WTC11 (cell line): ENCODE measurements around the gene CD300H. TPM values are rescaled to one million over a fixed set of nuclear protein-coding genes. Genes with fewer than 3 reads are reported as not detected.

ENCODE experiments used
- ATAC-seq: fragments of 200-7000 bp; cut with Tn5 transposase; 2 replicates; pipeline ENCODE4 v1.10.0; 2021; ENCODE audit warnings: mild to moderate bottlenecking, moderate library complexity
- CTCF ChIA-PET: fragments of 300-600 bp; sonication (Branson Sonifier 250); formaldehyde crosslinking; loops from one replicate; lab custom pipeline; 2021; ENCODE audit warnings: antibody characterized with exemption; lab: Charles Lee
- POLR2A ChIA-PET: fragments of 350-600 bp; sonication (Branson Sonifier 250); formaldehyde crosslinking; loops from one replicate; lab custom pipeline; 2021; ENCODE audit warnings: antibody characterized with exemption; lab: Charles Lee
- DNase-seq: peaks from one replicate; pipeline ENCODE4 v3.0.0; 2021; ENCODE audit warnings: low spot score
- H3K27ac Mint-ChIP-seq: 2 replicates; pipeline ENCODE4 v1.8.0; 2021; ENCODE audit warnings: mixed read lengths
- H3K27me3 Mint-ChIP-seq: 2 replicates; pipeline ENCODE4 v1.8.0; 2021; ENCODE audit warnings: low read depth, mild to moderate bottlenecking, moderate library complexity, mixed read lengths
- H3K36me3 Mint-ChIP-seq: 2 replicates; pipeline ENCODE4 v1.8.0; 2021; ENCODE audit warnings: mixed read lengths
- H3K4me1 Mint-ChIP-seq: 2 replicates; pipeline ENCODE4 v1.8.0; 2022; ENCODE audit warnings: mixed read lengths
- H3K4me3 Mint-ChIP-seq: 2 replicates; pipeline ENCODE4 v1.8.0; 2021; ENCODE audit warnings: mild to moderate bottlenecking, moderate library complexity, mixed read lengths
- H3K9me3 Mint-ChIP-seq: 2 replicates; pipeline ENCODE4 v1.8.0; 2021; ENCODE audit warnings: mixed read lengths
- ATF1 ChIP-seq: sonication (generic); formaldehyde crosslinking; IDR thresholded peaks from 2 replicates; pipeline ENCODE4 v1.8.1; 2023; ENCODE audit warnings: mild to moderate bottlenecking, moderate library complexity, missing genetic modification reagents
- ESRRA ChIP-seq: sonication (generic); formaldehyde crosslinking; IDR thresholded peaks from 2 replicates; pipeline ENCODE4 v1.8.1; 2022; ENCODE audit warnings: mild to moderate bottlenecking, missing genetic modification reagents, borderline replicate concordance
- ETV6 ChIP-seq: sonication (generic); formaldehyde crosslinking; IDR thresholded peaks from 2 replicates; pipeline ENCODE4 v1.8.1; 2022; ENCODE audit warnings: mild to moderate bottlenecking, missing genetic modification reagents
- FOXK1 ChIP-seq: sonication (generic); formaldehyde crosslinking; IDR thresholded peaks from 2 replicates; pipeline ENCODE4 v1.8.0; 2022; ENCODE audit warnings: mild to moderate bottlenecking, moderate library complexity, missing genetic modification reagents
- IRF2 ChIP-seq: sonication (generic); formaldehyde crosslinking; IDR thresholded peaks from 2 replicates; pipeline ENCODE4 v1.8.0; 2022; ENCODE audit warnings: low read depth, missing genetic modification reagents, borderline replicate concordance
- NFE2L1 ChIP-seq: sonication (generic); formaldehyde crosslinking; IDR thresholded peaks from 2 replicates; pipeline ENCODE4 v1.8.1; 2023; ENCODE audit warnings: missing genetic modification reagents
- RELA ChIP-seq: sonication (generic); formaldehyde crosslinking; IDR thresholded peaks from 2 replicates; pipeline ENCODE4 v1.8.1; 2022; ENCODE audit warnings: missing genetic modification reagents, mild to moderate bottlenecking, borderline replicate concordance
- ZBTB21 ChIP-seq: sonication (generic); formaldehyde crosslinking; IDR thresholded peaks from 2 replicates; pipeline ENCODE4 v1.8.1; 2023; ENCODE audit warnings: mild to moderate bottlenecking, missing genetic modification reagents, borderline replicate concordance
- ZNF263 ChIP-seq: sonication (generic); formaldehyde crosslinking; IDR thresholded peaks from 2 replicates; pipeline ENCODE4 v1.8.1; 2022; ENCODE audit warnings: low read depth, mild to moderate bottlenecking, moderate library complexity, missing genetic modification reagents
- ZNF317 ChIP-seq: sonication (generic); formaldehyde crosslinking; IDR thresholded peaks from 2 replicates; pipeline ENCODE4 v1.8.1; 2023; ENCODE audit warnings: low read depth, mild to moderate bottlenecking, moderate library complexity, missing genetic modification reagents, borderline replicate concordance
- total RNA-seq: library from RNA; stranded (reverse); gene quantifications from 3 replicates; pipeline ENCODE4 v1.2.3, GENCODE V29; 2021
- TF ChIP-seq, protein P1 (sequence below): sonication (generic); formaldehyde crosslinking; IDR thresholded peaks from 2 replicates; pipeline ENCODE4 v1.8.0; 2023; ENCODE audit warnings: missing genetic modification reagents, mild to moderate bottlenecking, borderline replicate concordance
- TF ChIP-seq, protein P2 (sequence below): fragments of 200-600 bp; IDR thresholded peaks from 2 replicates; pipeline ENCODE4 v1.8.0; 2022; ENCODE audit warnings: antibody characterized with exemption
- TF ChIP-seq, protein P3 (sequence below): sonication (generic); formaldehyde crosslinking; IDR thresholded peaks from 2 replicates; pipeline ENCODE4 v1.8.1; 2022; ENCODE audit warnings: low read depth, missing genetic modification reagents, borderline replicate concordance
- TF ChIP-seq, protein P4 (sequence below): sonication (generic); formaldehyde crosslinking; IDR thresholded peaks from 2 replicates; pipeline ENCODE4 v1.8.1; 2022; ENCODE audit warnings: mild to moderate bottlenecking, missing genetic modification reagents, moderate library complexity, borderline replicate concordance
- TF ChIP-seq, protein P5 (sequence below): fragments of 250-450 bp; sonication (Bioruptor Pico); IDR thresholded peaks from 2 replicates; pipeline ENCODE4 v1.9.0; 2021; ENCODE audit warnings: moderate library complexity, mild to moderate bottlenecking, inconsistent platforms, borderline replicate concordance
- TF ChIP-seq, protein P6 (sequence below): sonication (generic); formaldehyde crosslinking; IDR thresholded peaks from 2 replicates; pipeline ENCODE4 v1.8.1; 2023; ENCODE audit warnings: mild to moderate bottlenecking, missing genetic modification reagents, moderate library complexity
- TF ChIP-seq, protein P7 (sequence below): fragments of 250-450 bp; sonication (Bioruptor Pico); IDR thresholded peaks from 2 replicates; pipeline ENCODE4 v1.9.0; 2021; ENCODE audit warnings: mild to moderate bottlenecking, borderline replicate concordance

Gene CD300H
- total RNA-seq, 1 experiment from 2014 or later = not detected

DNA sequence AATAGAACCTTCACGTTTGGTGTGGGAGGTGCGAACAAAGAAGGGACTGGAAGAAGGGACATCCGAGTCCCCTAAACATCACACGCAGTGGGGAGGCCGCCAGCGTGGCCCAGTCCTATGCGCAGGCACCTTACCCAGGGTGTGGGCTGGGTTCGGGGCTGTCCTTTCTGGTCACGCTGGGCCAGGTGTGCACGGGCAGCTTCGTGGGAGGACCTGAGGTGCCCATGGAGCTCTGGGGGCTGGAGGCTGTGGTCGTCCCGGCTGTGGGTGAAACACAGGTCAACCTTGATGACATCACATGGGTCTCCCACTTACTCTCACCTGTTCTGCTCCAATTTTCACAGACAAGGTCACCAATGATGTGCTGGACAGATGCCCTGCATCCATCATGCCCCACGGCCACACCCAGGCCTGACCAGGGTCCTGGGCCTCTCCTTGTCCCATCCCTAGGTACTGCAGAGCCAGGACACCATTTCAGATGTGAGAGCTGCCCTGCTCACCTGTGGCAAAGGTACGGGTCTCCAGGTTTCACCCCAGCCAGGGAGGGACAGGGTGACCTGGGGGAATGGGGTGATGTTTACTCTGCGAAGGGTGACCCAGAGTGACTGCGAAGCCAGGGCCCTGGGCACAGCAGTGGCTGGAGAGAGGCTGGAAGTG is 24.5 kb downstream of the CD300H start (continued):
- TF ChIP-seq, protein P1, sequence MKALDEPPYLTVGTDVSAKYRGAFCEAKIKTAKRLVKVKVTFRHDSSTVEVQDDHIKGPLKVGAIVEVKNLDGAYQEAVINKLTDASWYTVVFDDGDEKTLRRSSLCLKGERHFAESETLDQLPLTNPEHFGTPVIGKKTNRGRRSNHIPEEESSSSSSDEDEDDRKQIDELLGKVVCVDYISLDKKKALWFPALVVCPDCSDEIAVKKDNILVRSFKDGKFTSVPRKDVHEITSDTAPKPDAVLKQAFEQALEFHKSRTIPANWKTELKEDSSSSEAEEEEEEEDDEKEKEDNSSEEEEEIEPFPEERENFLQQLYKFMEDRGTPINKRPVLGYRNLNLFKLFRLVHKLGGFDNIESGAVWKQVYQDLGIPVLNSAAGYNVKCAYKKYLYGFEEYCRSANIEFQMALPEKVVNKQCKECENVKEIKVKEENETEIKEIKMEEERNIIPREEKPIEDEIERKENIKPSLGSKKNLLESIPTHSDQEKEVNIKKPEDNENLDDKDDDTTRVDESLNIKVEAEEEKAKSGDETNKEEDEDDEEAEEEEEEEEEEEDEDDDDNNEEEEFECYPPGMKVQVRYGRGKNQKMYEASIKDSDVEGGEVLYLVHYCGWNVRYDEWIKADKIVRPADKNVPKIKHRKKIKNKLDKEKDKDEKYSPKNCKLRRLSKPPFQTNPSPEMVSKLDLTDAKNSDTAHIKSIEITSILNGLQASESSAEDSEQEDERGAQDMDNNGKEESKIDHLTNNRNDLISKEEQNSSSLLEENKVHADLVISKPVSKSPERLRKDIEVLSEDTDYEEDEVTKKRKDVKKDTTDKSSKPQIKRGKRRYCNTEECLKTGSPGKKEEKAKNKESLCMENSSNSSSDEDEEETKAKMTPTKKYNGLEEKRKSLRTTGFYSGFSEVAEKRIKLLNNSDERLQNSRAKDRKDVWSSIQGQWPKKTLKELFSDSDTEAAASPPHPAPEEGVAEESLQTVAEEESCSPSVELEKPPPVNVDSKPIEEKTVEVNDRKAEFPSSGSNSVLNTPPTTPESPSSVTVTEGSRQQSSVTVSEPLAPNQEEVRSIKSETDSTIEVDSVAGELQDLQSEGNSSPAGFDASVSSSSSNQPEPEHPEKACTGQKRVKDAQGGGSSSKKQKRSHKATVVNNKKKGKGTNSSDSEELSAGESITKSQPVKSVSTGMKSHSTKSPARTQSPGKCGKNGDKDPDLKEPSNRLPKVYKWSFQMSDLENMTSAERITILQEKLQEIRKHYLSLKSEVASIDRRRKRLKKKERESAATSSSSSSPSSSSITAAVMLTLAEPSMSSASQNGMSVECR = no peak
- no peak for TF ChIP-seq ZNF263 (CRISPR knock-in tag)
- no peak for TF ChIP-seq ATF1 (CRISPR knock-in tag)
- TF ChIP-seq, protein P2, sequence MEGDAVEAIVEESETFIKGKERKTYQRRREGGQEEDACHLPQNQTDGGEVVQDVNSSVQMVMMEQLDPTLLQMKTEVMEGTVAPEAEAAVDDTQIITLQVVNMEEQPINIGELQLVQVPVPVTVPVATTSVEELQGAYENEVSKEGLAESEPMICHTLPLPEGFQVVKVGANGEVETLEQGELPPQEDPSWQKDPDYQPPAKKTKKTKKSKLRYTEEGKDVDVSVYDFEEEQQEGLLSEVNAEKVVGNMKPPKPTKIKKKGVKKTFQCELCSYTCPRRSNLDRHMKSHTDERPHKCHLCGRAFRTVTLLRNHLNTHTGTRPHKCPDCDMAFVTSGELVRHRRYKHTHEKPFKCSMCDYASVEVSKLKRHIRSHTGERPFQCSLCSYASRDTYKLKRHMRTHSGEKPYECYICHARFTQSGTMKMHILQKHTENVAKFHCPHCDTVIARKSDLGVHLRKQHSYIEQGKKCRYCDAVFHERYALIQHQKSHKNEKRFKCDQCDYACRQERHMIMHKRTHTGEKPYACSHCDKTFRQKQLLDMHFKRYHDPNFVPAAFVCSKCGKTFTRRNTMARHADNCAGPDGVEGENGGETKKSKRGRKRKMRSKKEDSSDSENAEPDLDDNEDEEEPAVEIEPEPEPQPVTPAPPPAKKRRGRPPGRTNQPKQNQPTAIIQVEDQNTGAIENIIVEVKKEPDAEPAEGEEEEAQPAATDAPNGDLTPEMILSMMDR = no peak
- TF ChIP-seq IRF2 (CRISPR knock-in tag) = no peak
- TF ChIP-seq ZBTB21 (CRISPR knock-in tag) = no peak
- TF ChIP-seq, protein P3, sequence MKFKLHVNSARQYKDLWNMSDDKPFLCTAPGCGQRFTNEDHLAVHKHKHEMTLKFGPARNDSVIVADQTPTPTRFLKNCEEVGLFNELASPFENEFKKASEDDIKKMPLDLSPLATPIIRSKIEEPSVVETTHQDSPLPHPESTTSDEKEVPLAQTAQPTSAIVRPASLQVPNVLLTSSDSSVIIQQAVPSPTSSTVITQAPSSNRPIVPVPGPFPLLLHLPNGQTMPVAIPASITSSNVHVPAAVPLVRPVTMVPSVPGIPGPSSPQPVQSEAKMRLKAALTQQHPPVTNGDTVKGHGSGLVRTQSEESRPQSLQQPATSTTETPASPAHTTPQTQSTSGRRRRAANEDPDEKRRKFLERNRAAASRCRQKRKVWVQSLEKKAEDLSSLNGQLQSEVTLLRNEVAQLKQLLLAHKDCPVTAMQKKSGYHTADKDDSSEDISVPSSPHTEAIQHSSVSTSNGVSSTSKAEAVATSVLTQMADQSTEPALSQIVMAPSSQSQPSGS (CRISPR knock-in tag) = no peak

DNA sequence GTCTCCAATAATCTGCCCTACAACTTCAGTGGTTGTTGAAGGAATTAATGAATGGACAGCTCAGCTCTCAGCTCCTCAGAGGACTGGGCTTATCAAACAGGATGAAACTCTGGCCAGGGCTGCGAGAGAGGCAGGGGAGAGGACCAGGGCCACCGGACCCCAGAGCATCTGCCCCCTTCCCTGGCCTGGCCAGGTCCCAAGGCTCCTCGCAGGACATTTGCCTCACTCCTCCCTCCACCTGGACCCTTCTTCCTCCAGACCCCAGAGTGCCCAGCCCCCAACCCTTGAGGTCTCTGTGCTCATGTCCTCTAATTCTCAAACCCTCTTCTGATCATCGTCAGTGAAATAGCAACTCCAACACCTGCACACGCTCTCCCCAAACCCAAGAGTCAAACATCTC is 25.1 kb downstream of the CD300H start:
- H3K4me1 Mint-ChIP-seq = no peaks in the 10 kb centered on the region
- no peak for ATAC-seq
- CTCF ChIA-PET = no interaction called here

More for the DNA sequence above, 25.1 kb downstream of the CD300H start:
- Mint-ChIP-seq H3K36me3 (no peaks in the 10 kb centered on the region), H3K4me3 (no peak overlapping the region), H3K27ac (0 out of 2 replicates have a peak overlapping the region, but pooled peaks have one; percentile 13), H3K27me3 (peaks cover 5% of the 10 kb centered on the region), H3K9me3 (no peaks in the 10 kb centered on the region)
- no peak for DNase-seq
- POLR2A ChIA-PET = no interaction called here
- TF ChIP-seq ESRRA (CRISPR knock-in tag) (no peak), ETV6 (CRISPR knock-in tag) (no peak), RELA (CRISPR knock-in tag) (no peak), FOXK1 (CRISPR knock-in tag) (no peak), ZNF317 (CRISPR knock-in tag) (no peak), NFE2L1 (CRISPR knock-in tag) (no peak)
- TF ChIP-seq, protein P4, sequence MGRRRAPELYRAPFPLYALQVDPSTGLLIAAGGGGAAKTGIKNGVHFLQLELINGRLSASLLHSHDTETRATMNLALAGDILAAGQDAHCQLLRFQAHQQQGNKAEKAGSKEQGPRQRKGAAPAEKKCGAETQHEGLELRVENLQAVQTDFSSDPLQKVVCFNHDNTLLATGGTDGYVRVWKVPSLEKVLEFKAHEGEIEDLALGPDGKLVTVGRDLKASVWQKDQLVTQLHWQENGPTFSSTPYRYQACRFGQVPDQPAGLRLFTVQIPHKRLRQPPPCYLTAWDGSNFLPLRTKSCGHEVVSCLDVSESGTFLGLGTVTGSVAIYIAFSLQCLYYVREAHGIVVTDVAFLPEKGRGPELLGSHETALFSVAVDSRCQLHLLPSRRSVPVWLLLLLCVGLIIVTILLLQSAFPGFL (CRISPR knock-in tag) = no peak
- TF ChIP-seq, protein P5, sequence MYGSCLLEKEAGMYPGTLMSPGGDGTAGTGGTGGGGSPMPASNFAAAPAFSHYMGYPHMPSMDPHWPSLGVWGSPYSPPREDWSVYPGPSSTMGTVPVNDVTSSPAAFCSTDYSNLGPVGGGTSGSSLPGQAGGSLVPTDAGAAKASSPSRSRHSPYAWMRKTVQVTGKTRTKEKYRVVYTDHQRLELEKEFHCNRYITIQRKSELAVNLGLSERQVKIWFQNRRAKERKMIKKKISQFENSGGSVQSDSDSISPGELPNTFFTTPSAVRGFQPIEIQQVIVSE (CRISPR knock-in tag) = no peak
- TF ChIP-seq, protein P6, sequence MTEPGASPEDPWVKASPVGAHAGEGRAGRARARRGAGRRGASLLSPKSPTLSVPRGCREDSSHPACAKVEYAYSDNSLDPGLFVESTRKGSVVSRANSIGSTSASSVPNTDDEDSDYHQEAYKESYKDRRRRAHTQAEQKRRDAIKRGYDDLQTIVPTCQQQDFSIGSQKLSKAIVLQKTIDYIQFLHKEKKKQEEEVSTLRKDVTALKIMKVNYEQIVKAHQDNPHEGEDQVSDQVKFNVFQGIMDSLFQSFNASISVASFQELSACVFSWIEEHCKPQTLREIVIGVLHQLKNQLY = no peak
- TF ChIP-seq, protein P7, sequence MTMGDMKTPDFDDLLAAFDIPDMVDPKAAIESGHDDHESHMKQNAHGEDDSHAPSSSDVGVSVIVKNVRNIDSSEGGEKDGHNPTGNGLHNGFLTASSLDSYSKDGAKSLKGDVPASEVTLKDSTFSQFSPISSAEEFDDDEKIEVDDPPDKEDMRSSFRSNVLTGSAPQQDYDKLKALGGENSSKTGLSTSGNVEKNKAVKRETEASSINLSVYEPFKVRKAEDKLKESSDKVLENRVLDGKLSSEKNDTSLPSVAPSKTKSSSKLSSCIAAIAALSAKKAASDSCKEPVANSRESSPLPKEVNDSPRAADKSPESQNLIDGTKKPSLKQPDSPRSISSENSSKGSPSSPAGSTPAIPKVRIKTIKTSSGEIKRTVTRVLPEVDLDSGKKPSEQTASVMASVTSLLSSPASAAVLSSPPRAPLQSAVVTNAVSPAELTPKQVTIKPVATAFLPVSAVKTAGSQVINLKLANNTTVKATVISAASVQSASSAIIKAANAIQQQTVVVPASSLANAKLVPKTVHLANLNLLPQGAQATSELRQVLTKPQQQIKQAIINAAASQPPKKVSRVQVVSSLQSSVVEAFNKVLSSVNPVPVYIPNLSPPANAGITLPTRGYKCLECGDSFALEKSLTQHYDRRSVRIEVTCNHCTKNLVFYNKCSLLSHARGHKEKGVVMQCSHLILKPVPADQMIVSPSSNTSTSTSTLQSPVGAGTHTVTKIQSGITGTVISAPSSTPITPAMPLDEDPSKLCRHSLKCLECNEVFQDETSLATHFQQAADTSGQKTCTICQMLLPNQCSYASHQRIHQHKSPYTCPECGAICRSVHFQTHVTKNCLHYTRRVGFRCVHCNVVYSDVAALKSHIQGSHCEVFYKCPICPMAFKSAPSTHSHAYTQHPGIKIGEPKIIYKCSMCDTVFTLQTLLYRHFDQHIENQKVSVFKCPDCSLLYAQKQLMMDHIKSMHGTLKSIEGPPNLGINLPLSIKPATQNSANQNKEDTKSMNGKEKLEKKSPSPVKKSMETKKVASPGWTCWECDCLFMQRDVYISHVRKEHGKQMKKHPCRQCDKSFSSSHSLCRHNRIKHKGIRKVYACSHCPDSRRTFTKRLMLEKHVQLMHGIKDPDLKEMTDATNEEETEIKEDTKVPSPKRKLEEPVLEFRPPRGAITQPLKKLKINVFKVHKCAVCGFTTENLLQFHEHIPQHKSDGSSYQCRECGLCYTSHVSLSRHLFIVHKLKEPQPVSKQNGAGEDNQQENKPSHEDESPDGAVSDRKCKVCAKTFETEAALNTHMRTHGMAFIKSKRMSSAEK = no peak
